GM23338 (cell line): ENCODE measurements around the gene MCTP1. TPM values are rescaled to one million over a fixed set of nuclear protein-coding genes. Genes with fewer than 3 reads are reported as not detected.
A peak's percentile ranks its signal among the peaks of the same experiment; 100 is the strongest.

Experiments used
- ATAC-seq: fragments of 200-7000 bp; cut with Tn5 transposase; 3 replicates; pipeline ENCODE4 v1.9.1; 2020
- DNase-seq: peaks from one replicate; pipeline ENCODE4 v3.0.0-alpha.2; 2015; ENCODE audit warnings: low spot score
- H2AFZ ChIP-seq: fragments of 200-600 bp; sonication (generic); 2 replicates; pipeline ENCODE4 v1.8.0; 2016; ENCODE audit warnings: antibody characterized with exemption, mild to moderate bottlenecking, moderate library complexity
- H3F3A ChIP-seq: fragments of 200-600 bp; sonication (generic); replicated peaks from 2 replicates; pipeline ENCODE4 v1.8.0; 2017; ENCODE audit warnings: antibody characterized with exemption, mixed run types, low read depth
- H3K27ac ChIP-seq: fragments of 200-600 bp; sonication (generic); 2 replicates; pipeline ENCODE4 v1.6.1; 2016; ENCODE audit warnings: low read depth
- H3K27me3 ChIP-seq: fragments of 200-600 bp; sonication (generic); 2 replicates; pipeline ENCODE4 v1.8.0; 2016; ENCODE audit warnings: mild to moderate bottlenecking, mixed run types, moderate library complexity; ENCODE audit not compliant: insufficient read depth
- H3K36me3 ChIP-seq: fragments of 200-600 bp; sonication (generic); 2 replicates; pipeline ENCODE4 v1.8.0; 2016; ENCODE audit warnings: mild to moderate bottlenecking; ENCODE audit not compliant: insufficient read depth
- H3K4me1 ChIP-seq: fragments of 200-600 bp; sonication (generic); 2 replicates; pipeline ENCODE4 v1.8.0; 2016; ENCODE audit warnings: mild to moderate bottlenecking, moderate library complexity; ENCODE audit not compliant: insufficient read depth
- H3K4me2 ChIP-seq: fragments of 200-600 bp; sonication (generic); 2 replicates; pipeline ENCODE4 v1.7.1; 2017; ENCODE audit warnings: mixed run types
- H3K4me3 ChIP-seq: fragments of 200-600 bp; sonication (generic); 2 replicates; pipeline ENCODE4 v1.6.1; 2016; ENCODE audit warnings: mixed run types
- H3K79me2 ChIP-seq: fragments of 200-600 bp; sonication (generic); replicated peaks from 2 replicates; pipeline ENCODE4 v1.8.0; 2017; ENCODE audit warnings: mild to moderate bottlenecking; ENCODE audit not compliant: insufficient read depth
- H3K9me2 ChIP-seq: fragments of 200-600 bp; sonication (generic); 2 replicates; pipeline ENCODE4 v1.8.0; 2017; ENCODE audit not compliant: insufficient read depth
- H4K20me1 ChIP-seq: fragments of 200-600 bp; sonication (generic); replicated peaks from 2 replicates; pipeline ENCODE4 v1.8.0; 2017; ENCODE audit warnings: mild to moderate bottlenecking; ENCODE audit not compliant: insufficient read depth
- H3K27ac Mint-ChIP-seq: 2 replicates; pipeline ENCODE4 v1.8.0; 2020; ENCODE audit warnings: inconsistent platforms, mild to moderate bottlenecking, moderate library complexity, mixed read lengths
- H3K27me3 Mint-ChIP-seq: 3 replicates; pipeline ENCODE4 v1.8.0; 2022; ENCODE audit warnings: low read depth, mild to moderate bottlenecking, moderate library complexity, mixed read lengths, inconsistent platforms; ENCODE audit not compliant: insufficient read depth, poor library complexity
- H3K36me3 Mint-ChIP-seq: 3 replicates; pipeline ENCODE4 v1.8.0; 2021; ENCODE audit warnings: low read depth, mild to moderate bottlenecking, inconsistent platforms, moderate library complexity, mixed read lengths
- H3K4me1 Mint-ChIP-seq: 3 replicates; pipeline ENCODE4 v1.8.0; 2020; ENCODE audit warnings: mild to moderate bottlenecking, inconsistent platforms, mixed read lengths
- H3K4me3 Mint-ChIP-seq: 3 replicates; pipeline ENCODE4 v1.8.0; 2021; ENCODE audit warnings: moderate library complexity, mild to moderate bottlenecking, inconsistent platforms, mixed read lengths
- H3K9me3 Mint-ChIP-seq: 3 replicates; pipeline ENCODE4 v1.8.0; 2020; ENCODE audit warnings: moderate library complexity, mild to moderate bottlenecking, inconsistent platforms, mixed read lengths
- CREB1 ChIP-seq: fragments of 250-450 bp; sonication (Bioruptor Pico); IDR thresholded peaks from 2 replicates; pipeline ENCODE4 v1.5.0; 2020; ENCODE audit warnings: low read depth, mild to moderate bottlenecking, moderate library complexity
- CTCF ChIP-seq, 2 experiments: fragments of 200-600 bp in 1 of 2; sonication (generic) in 1 of 2; conservative IDR thresholded peaks; 2 replicates each; pipeline versions ENCODE4 v1.5.1 to v1.6.1; 2016 to 2017; ENCODE audit warnings: antibody characterized with exemption in 2 of 2, low read depth in 2 of 2, mild to moderate bottlenecking in 2 of 2, moderate library complexity in 1 of 2
- ETS1 ChIP-seq: IDR thresholded peaks from 2 replicates; pipeline ENCODE4 v1.6.1; 2016; ENCODE audit warnings: antibody characterized with exemption
- EZH2 ChIP-seq: fragments of 200-600 bp; sonication (generic); IDR thresholded peaks from one replicate; pipeline ENCODE4 v1.8.0; 2017; ENCODE audit warnings: antibody characterized with exemption, mild to moderate bottlenecking, low read depth; ENCODE audit not compliant: unreplicated experiment
- EZH2phosphoT487 ChIP-seq: fragments of 200-600 bp; sonication (generic); IDR thresholded peaks from one replicate; pipeline ENCODE4 v1.8.1; 2018; ENCODE audit warnings: antibody characterized with exemption; ENCODE audit not compliant: unreplicated experiment
- JUNB ChIP-seq: IDR thresholded peaks from one replicate; pipeline ENCODE4 v1.6.1; 2016; ENCODE audit warnings: antibody characterized with exemption; ENCODE audit not compliant: unreplicated experiment
- NANOG ChIP-seq: IDR thresholded peaks from 2 replicates; pipeline ENCODE4 v1.6.1; 2016; ENCODE audit warnings: antibody characterized with exemption, borderline replicate concordance
- POLR2AphosphoS5 ChIP-seq: IDR thresholded peaks from 2 replicates; pipeline ENCODE4 v1.6.1; 2016; ENCODE audit warnings: antibody characterized with exemption, low read depth
- REST ChIP-seq: IDR thresholded peaks from one replicate; pipeline ENCODE4 v1.6.1; 2018; ENCODE audit warnings: antibody characterized with exemption; ENCODE audit not compliant: unreplicated experiment
- STAT1 ChIP-seq: IDR thresholded peaks from one replicate; pipeline ENCODE4 v1.6.1; 2016; ENCODE audit warnings: antibody characterized with exemption; ENCODE audit not compliant: unreplicated experiment
- ZNF114 ChIP-seq: fragments of 250-450 bp; sonication (Bioruptor Pico); IDR thresholded peaks from 2 replicates; pipeline ENCODE4 v1.5.0; 2020; ENCODE audit warnings: mild to moderate bottlenecking, moderate library complexity
- ZNF331 ChIP-seq: fragments of 250-450 bp; sonication (Bioruptor Pico); IDR thresholded peaks from 2 replicates; pipeline ENCODE4 v1.5.0; 2020; ENCODE audit warnings: low read depth, mild to moderate bottlenecking, moderate library complexity
- ZNF462 ChIP-seq: fragments of 250-450 bp; sonication (Bioruptor Pico); IDR thresholded peaks from 2 replicates; pipeline ENCODE4 v1.5.0; 2020; ENCODE audit warnings: mild to moderate bottlenecking, moderate library complexity
- polyA plus RNA-seq: library from polyadenylated mRNA; unstranded; fragments of >200 nt; fragmentation: Nextera tagmentation; extraction: Ambion mirVana; gene quantifications from 2 replicates; pipeline ENCODE4 v1.2.1, GENCODE V29; 2016
- total RNA-seq: library from RNA; depleted of rRNA; stranded (reverse); fragments of >200 nt; shearing (Covaris generic); gene quantifications from 2 replicates; pipeline ENCODE4 v1.2.3, GENCODE V29; 2014

The MCTP1 gene
- total and polyA plus RNA-seq, 2 experiments from 2014 or later, result 3.7 to 4.2 TPM

DNA sequence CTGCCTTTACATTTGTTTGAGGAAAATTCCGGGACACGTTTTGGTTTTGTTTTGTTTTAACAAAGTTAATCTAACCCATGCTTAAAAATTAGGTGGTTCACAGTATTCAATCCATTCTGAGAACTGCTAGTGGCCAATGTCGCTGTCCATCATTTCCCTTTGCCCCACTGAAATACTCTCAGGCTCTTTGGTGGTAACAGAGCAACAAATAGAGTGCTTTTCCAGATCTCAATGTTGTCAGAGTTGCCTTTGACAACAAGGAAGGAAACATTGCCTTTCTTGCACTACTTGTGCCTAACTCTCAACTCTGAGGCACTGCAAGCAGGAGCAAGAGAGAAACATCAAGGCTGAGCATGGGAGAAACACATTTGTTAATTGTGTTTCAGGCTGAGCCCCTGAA, 154.0 kb downstream of the MCTP1 start:
- Mint-ChIP-seq H3K27ac (no peak overlapping the region), H3K4me3 (no peak overlapping the region), H3K36me3 (no peaks in the 10 kb centered on the region), H3K9me3 (no peaks in the 10 kb centered on the region), H3K27me3 (no peaks in the 10 kb centered on the region), H3K4me1 (0 out of 3 replicates have a peak, but pooled peaks cover 2% of the 10 kb centered on the region)
- DNase-seq (peak; percentile 21), ATAC-seq (no peak)
- Histone ChIP-seq H3K9me2 (0 out of 2 replicates have a peak, but pooled peaks cover 11% of the 10 kb centered on the region), H3K4me2 (no peak overlapping the region), H4K20me1 (no peaks in the 10 kb centered on the region), H3K79me2 (no peaks in the 10 kb centered on the region), H3K36me3 (no peaks in the 10 kb centered on the region), H3K27me3 (no peaks in the 10 kb centered on the region), H3K27ac (no peak overlapping the region), H3K4me1 (no peaks in the 10 kb centered on the region), H3F3A (no peaks in the 10 kb centered on the region), H3K4me3 (no peak overlapping the region), H2AFZ (no peak overlapping the region)
- TF ChIP-seq REST (no peak), ZNF462 (CRISPR knock-in tag) (no peak), CREB1 (CRISPR knock-in tag) (no peak), STAT1 (no peak), JUNB (no peak), EZH2phosphoT487 (no peak), CTCF (conservative IDR thresholded peaks at IDR 0.05; ENCODE audit: low read depth in 2 of 2) (no peak), EZH2 (no peak), ZNF114 (CRISPR knock-in tag) (no peak), ETS1 (no peak), POLR2AphosphoS5 (no peak), NANOG (no peak), ZNF331 (CRISPR knock-in tag) (no peak)
